PFSK-1 (cell line): ENCODE data around the gene RAB26.

Source experiments
- FOXP2 ChIP-seq: optimal IDR thresholded peaks from 2 replicates; pipeline ENCODE3; 2011; ENCODE audit warnings: borderline replicate concordance, control low read depth, inconsistent platforms; ENCODE audit not compliant: insufficient read depth; ENCODE audit errors: extremely low read length, extremely low read depth
- POLR2AphosphoS5 ChIP-seq: IDR thresholded peaks from 2 replicates; pipeline ENCODE4 v1.6.1; 2012; ENCODE audit warnings: low read depth, mild to moderate bottlenecking, control low read depth, low read length, moderate library complexity
- REST ChIP-seq, 2 experiments: IDR thresholded peaks; 2 replicates each; pipeline versions ENCODE4 v1.6.1 to v1.8.0; 2011 to 2012; ENCODE audit warnings: low read depth in 2 of 2, low read length in 2 of 2, control low read depth in 1 of 2, inconsistent platforms in 1 of 2, mild to moderate bottlenecking in 1 of 2, moderate library complexity in 1 of 2; ENCODE audit not compliant: insufficient read depth in 1 of 2
- SIN3A ChIP-seq: IDR thresholded peaks from 2 replicates; pipeline ENCODE4 v1.6.1; 2012; ENCODE audit warnings: mild to moderate bottlenecking, low read length, moderate library complexity, borderline replicate concordance; ENCODE audit not compliant: insufficient read depth
- TAF1 ChIP-seq: IDR thresholded peaks from 2 replicates; pipeline ENCODE4 v1.6.1; 2012; ENCODE audit warnings: low read length, control low read depth, borderline replicate concordance; ENCODE audit not compliant: insufficient read depth

DNA sequence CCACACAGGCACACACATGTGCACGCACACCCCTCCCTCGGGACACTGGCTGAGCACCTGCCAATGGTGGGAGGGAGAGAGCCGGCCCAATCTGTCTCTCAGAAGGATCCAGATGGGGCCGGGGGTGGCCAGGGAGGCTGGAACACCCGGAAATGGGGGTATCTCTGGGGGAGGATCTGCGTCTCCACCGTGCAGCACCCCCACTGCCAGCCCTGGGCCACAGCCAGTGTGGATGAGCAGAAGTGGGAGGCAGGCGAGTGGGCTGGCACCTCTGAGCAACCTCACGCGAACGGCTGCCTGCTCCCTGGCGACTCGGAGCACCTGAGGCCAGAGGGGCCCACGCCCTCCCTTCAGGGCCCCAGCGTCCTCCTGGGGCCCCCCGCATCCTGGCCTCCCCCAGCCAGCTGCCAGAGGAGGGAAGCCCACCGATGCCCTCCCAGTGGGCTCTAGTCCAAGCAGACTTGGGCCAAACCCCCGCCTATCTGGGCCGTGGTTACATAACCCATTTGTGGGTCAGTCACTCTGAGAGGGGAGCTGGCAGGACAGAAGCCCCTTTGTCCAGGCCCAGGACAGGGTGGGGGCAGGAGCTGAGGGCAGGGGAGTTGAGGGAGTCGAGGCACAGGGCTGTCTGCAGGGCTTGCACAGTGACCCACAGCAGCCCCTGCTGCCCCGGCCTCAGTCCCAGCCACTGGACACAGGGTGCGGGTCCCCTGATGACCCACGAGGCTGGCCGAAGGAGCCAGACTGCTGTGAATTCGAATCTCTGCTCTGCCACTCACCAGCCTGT lies 42.4 kb downstream of the RAB26 start:
- TF ChIP-seq POLR2AphosphoS5: no peak
- TF ChIP-seq REST (IDR thresholded peaks at IDR 0.05; ENCODE audit: insufficient read depth in 1 of 2, low read depth in 2 of 2, low read length in 2 of 2): no peak
- no peak for TF ChIP-seq TAF1
- no peak for TF ChIP-seq FOXP2
- no peak for TF ChIP-seq SIN3A
